ENCODE data around the gene WDR17. TPM values are rescaled to one million over a fixed set of nuclear protein-coding genes. Genes with fewer than 3 reads are reported as not detected.
"Not testable (repeated sequence)": the region's sequence is repeated elsewhere in the genome, so short reads cannot be mapped to it uniquely, and the experiment has no call there.

Gene WDR17
- total RNA-seq, 1 donor from 2014 or later: 63.6 TPM

GRCh38 chr4:176188654-176189053 is 123.0 kb downstream of the WDR17 start:
- FAIRE-seq: no peak
- DNase-seq (ENCODE audit: low spot score in 2 of 2): no peak

- DNase-seq (ENCODE audit: low spot score in 2 of 2) (no peak), FAIRE-seq (no peak)
These were observed 124.5 kb downstream of the WDR17 start for GRCh38 chr4:176189891-176190795.

GRCh38 chr4:176191974-176192373 is 126.3 kb downstream of the WDR17 start:
- DNase-seq (ENCODE audit: low spot score in 2 of 2): no peak
- FAIRE-seq: no peak

- FAIRE-seq: no peak
- DNase-seq (ENCODE audit: low spot score in 2 of 2): no peak
These were observed 127.5 kb downstream of the WDR17 start for GRCh38 chr4:176193126-176193525.

- DNase-seq (ENCODE audit: low spot score in 2 of 2) (no peak), FAIRE-seq (no peak)
These were observed 128.3 kb downstream of the WDR17 start for GRCh38 chr4:176193938-176194337.

- FAIRE-seq (no peak), DNase-seq (ENCODE audit: low spot score in 2 of 2) (peak; percentile 75 to 87)
These were observed 129.7 kb downstream of the WDR17 start, which contains the start of gene SPATA4 for GRCh38 chr4:176195184-176195978. SPATA4 (minus strand) TSS chr4:176195585; CDS start chr4:176195562, 23 bp downstream.

GRCh38 chr4:176198316-176198903 is 132.8 kb downstream of the WDR17 start:
- FAIRE-seq: no peak
- DNase-seq (ENCODE audit: low spot score in 2 of 2): no peak

- FAIRE-seq (no peak), DNase-seq (ENCODE audit: low spot score in 2 of 2) (no peak)
These were observed 139.7 kb downstream of the WDR17 start for GRCh38 chr4:176205299-176205698.

- no peak for FAIRE-seq
- DNase-seq (ENCODE audit: low spot score in 2 of 2): no peak
These were observed 142.2 kb downstream of the WDR17 start for GRCh38 chr4:176207839-176208238.

GRCh38 chr4:176209535-176209934 is 143.9 kb downstream of the WDR17 start:
- DNase-seq (ENCODE audit: low spot score in 2 of 2) (no peak), FAIRE-seq (no peak)

GRCh38 chr4:176210101-176210500 is 144.5 kb downstream of the WDR17 start:
- FAIRE-seq: no peak
- no peak for DNase-seq (ENCODE audit: low spot score in 2 of 2)

- FAIRE-seq (no peak), DNase-seq (ENCODE audit: low spot score in 2 of 2) (no peak)
These were observed 145.1 kb downstream of the WDR17 start for GRCh38 chr4:176210579-176211296.

GRCh38 chr4:176212351-176212750 is 146.7 kb downstream of the WDR17 start:
- DNase-seq (ENCODE audit: low spot score in 2 of 2); FAIRE-seq: not testable (repeated sequence)

- no peak for FAIRE-seq
- DNase-seq (ENCODE audit: low spot score in 2 of 2): no peak
These were observed 151.9 kb downstream of the WDR17 start for GRCh38 chr4:176217510-176217909.

- no peak for FAIRE-seq
- DNase-seq (ENCODE audit: low spot score in 2 of 2): no peak
These were observed 156.5 kb downstream of the WDR17 start for GRCh38 chr4:176222149-176222548.

GRCh38 chr4:176223561-176223960 is 157.9 kb downstream of the WDR17 start:
- DNase-seq (ENCODE audit: low spot score in 2 of 2) (no peak), FAIRE-seq (no peak)

GRCh38 chr4:176226736-176227135 is 161.1 kb downstream of the WDR17 start:
- DNase-seq (ENCODE audit: low spot score in 2 of 2) (no peak), FAIRE-seq (no peak)

GRCh38 chr4:176229645-176230044 is 164.0 kb downstream of the WDR17 start:
- no peak for DNase-seq (ENCODE audit: low spot score in 2 of 2)

More at GRCh38 chr4:176229645-176230044, 164.0 kb downstream of the WDR17 start:
- no peak for FAIRE-seq

Data from frontal cortex (tissue), 4 donors.